ENCODE data around the gene NPSR1.
"Not testable (repeated sequence)": the region's sequence is repeated elsewhere in the genome, so short reads cannot be mapped to it uniquely, and the experiment has no call there.

The NPSR1 gene

GRCh38 chr7:34835901-34836600 is 178.0 kb downstream of the NPSR1 start:
- no peak for DNase-seq (ENCODE audit: low read depth in 3 of 3)

- DNase-seq (ENCODE audit: low read depth in 3 of 3), result no peak
These were observed 179.3 kb downstream of the NPSR1 start for GRCh38 chr7:34837316-34837715.

DNA sequence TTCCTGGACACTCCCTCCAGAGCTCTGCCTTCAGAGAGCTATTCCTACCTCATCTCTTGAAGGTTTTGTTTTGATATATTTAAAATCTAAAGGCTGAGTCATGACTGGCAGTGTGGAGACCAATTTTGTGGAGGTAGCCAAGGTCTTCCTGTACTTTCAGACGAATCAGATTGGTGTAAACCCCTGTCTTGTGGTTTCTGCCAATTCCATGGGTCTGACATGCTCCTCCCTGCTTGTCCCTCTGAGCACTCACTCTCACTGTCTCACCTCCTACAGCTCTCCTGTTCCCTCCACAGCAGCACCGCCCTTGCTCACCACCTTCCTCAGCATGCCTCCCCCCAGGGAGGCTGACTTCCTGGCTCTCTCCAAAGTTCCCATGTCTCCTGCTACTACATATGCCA is 179.8 kb downstream of the NPSR1 start:
- DNase-seq (ENCODE audit: low read depth in 3 of 3), result no peak

DNA sequence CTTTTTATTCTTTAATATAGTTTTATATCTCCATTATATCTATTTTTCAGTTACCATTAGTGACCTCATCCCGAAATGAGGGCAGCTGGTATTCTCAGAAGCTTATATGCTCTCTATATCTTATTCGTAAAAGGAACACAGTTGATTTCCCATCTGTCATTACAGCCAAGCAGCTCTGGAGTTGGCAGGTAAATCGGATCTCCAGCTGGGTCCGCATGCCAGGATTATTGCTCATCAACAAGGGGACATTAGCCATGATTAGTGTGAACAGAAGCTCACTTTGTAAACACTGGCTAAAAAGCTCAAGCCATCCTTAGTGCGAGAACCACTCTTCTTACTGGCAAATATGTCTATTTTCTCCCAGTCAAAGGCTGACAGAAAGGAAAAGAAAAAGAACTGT is 180.3 kb downstream of the NPSR1 start:
- no peak for DNase-seq (ENCODE audit: low read depth in 3 of 3)

DNA sequence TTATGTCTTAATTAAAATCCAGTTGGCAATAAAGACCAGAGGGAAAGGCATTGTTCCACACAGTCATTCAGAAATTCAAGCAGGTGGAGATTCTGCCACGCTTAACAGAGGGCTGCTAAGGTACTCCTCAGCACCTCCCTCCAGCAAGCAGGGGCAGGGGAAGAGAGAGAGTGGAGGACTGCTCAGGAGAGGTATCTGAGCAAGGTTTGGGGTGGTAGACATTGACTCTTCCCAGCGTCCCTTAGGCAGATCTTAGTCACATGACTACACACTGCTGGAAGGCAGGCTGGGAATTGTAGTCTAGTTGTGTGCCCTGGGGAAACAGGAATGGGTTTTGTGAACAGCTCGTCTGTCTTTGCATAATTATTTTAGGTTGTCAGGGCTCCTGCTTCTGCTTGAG is 181.6 kb downstream of the NPSR1 start:
- DNase-seq (ENCODE audit: low read depth in 3 of 3), result no peak

- DNase-seq (ENCODE audit: low read depth in 3 of 3), result no peak
These were observed 182.3 kb downstream of the NPSR1 start for GRCh38 chr7:34840176-34840785.

GRCh38 chr7:34841326-34841725 is 183.3 kb downstream of the NPSR1 start:
- no peak for DNase-seq (ENCODE audit: low read depth in 3 of 3)

- no peak for DNase-seq (ENCODE audit: low read depth in 3 of 3)
These were observed 184.8 kb downstream of the NPSR1 start for GRCh38 chr7:34842782-34843181.

DNA sequence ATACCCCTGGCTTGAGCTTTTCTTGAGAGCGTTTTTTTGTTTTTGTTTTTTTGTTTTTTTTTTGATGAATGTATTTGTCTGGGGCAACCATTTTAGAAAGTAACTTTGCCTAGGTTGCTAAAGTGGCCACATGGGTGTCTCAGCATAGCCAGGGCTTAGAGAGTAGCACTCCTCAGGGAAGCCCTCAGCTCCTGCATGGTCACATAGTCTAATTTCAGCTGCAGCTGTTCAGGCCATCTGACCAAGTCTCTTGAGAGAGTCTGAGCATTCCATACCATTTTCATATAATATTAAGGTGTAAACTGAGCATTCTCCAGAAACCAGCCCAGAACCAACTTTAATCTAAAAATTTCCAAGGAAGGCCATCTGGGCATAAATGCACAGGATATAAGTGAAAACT is 186.4 kb downstream of the NPSR1 start:
- no peak for DNase-seq (ENCODE audit: low read depth in 3 of 3)

- no peak for DNase-seq (ENCODE audit: low read depth in 3 of 3)
These were observed 187.1 kb downstream of the NPSR1 start for GRCh38 chr7:34844936-34845665.

DNA sequence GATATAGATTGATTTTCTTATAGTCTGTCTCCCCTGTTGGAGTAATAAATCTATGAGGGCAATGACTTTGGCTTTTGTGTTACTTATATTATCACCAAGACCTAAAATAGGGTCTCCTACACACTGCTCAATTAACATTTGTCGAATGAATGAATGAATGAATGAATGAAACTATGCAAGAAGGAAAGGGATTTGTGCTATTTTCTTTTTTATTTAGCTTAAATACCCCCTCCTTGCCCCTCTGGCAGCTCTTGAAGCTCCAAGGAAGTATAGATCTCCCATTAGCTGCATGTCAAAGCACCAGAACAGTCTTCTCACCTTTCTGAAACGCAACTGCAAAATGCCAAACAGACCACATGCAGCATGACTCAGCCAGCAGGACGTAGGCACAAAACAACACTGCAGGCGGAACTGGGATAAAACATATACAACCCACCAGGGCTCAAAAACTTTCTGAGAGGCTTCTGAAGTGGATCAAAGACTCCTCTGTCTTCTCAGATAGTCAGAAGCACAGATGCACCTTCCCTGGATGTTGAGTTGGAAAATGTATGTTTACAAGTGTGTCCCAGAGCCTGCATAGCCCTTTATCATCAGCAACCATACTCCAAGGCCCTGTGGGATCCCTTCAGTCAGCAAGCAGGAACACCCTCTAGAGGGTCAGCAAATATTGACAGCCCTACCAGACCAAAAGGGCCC is 187.8 kb downstream of the NPSR1 start:
- no peak for DNase-seq (ENCODE audit: low read depth in 3 of 3)

- no peak for DNase-seq (ENCODE audit: low read depth in 3 of 3)
These were observed 189.0 kb downstream of the NPSR1 start for GRCh38 chr7:34846976-34847375.

GRCh38 chr7:34848670-34849069 is 190.7 kb downstream of the NPSR1 start:
- DNase-seq (ENCODE audit: low read depth in 3 of 3), result no peak

- no peak for DNase-seq (ENCODE audit: low read depth in 3 of 3)
These were observed 191.3 kb downstream of the NPSR1 start for GRCh38 chr7:34849163-34849960.

DNA sequence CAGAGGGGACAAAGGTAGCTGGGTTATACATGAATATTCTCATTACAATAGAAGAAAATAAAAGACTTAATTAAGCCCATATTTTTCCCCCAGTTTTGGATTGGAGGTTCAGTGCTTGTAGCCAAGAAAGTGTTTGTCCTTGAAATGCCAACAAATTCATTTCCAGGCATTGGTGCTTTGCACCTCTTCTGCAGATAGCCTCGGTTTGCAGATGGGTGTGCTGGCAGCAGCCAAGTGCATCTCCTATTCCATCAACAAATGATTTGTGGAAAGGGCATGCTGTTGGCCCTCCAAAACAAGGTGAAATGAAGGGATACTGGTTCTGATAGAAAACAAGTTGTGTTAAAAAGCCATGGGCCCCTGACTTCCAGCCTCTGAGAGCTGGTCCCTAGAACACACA is 192.0 kb downstream of the NPSR1 start:
- DNase-seq (ENCODE audit: low read depth in 3 of 3), result no peak

DNA sequence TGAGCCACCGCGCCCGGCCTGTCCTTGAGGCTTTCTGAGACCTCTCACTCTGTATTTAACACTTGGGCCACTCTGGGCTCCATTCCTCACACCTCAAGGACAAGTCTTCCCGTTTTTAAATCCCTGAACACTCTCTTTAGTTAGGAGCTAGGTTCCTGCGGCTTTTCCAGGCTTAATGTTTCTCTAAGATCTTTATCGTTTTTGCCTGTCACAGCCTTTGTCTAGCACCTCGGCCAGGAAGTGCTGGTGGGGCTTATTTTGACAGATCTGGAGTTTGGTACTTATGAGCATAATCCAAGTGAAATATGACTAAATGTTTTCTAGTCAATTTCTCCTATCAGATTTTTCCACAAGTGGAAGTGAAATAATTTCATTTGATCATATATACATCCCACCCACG is 192.7 kb downstream of the NPSR1 start:
- no peak for DNase-seq (ENCODE audit: low read depth in 3 of 3)

GRCh38 chr7:34851431-34851830 is 193.4 kb downstream of the NPSR1 start:
- no peak for DNase-seq (ENCODE audit: low read depth in 3 of 3)

- not testable (repeated sequence) for DNase-seq (ENCODE audit: low read depth in 3 of 3)
These were observed 200.4 kb downstream of the NPSR1 start for GRCh38 chr7:34858444-34858843.

- DNase-seq (ENCODE audit: low read depth in 3 of 3), result not testable (repeated sequence)
These were observed 201.3 kb downstream of the NPSR1 start for GRCh38 chr7:34859281-34859680.

GRCh38 chr7:34866222-34866621 is 208.2 kb downstream of the NPSR1 start:
- not testable (repeated sequence) for DNase-seq (ENCODE audit: low read depth in 3 of 3)

DNA sequence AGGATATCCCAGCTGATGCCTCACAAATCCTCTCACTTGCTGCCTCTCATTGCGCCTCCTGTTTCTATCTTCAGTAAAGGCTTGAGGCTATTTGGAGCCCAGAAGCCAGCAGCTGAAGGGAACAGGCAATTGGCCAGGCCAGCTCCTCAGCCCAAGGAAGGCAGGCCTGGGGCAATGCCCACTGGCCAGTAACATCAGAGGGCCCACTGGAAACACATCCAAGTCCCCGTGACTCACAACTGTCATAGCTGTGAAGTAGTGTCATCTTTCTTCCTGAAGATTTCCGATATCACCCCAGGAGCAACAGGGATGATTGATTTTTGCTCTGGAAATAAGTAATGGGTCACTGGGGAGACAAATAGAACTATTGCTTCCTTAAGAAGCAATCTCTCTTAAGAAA is 209.3 kb downstream of the NPSR1 start:
- DNase-seq (ENCODE audit: low read depth in 3 of 3), result not testable (repeated sequence)

DNA sequence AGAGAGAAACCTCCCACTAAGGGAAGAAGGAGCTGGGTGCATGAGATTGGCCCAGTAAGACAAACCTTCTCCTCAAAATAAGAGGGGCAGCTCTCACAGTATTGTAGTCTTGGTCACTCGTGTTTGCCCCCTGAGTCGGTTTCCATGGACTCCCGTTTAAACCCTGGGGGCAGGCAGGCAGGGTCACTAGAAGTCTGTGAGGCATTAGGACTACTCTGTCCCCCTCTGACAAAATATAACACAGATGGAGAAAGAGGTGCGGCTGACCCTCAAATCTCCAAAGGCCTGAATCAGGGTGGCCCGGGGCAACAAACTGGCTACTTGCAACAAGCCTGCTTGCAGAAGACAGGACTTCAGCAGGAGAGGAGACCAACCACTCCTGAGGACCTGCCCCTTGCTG is 210.6 kb downstream of the NPSR1 start:
- not testable (repeated sequence) for DNase-seq (ENCODE audit: low read depth in 3 of 3)
